Fibroblast of skin of scalp (primary cell): ENCODE results near the gene ELOVL1.

Source experiments
- DNase-seq: peaks from one replicate; pipeline ENCODE4 v3.0.0-alpha.2; 2013

The ELOVL1 gene

GRCh38 chr1:43354471-43354870 is 13.3 kb downstream of the ELOVL1 start:
- no peak for DNase-seq

GRCh38 chr1:43352881-43353280 is 14.9 kb downstream of the ELOVL1 start:
- DNase-seq, result no peak

GRCh38 chr1:43352351-43352705 is 15.5 kb downstream of the ELOVL1 start:
- no peak for DNase-seq

GRCh38 chr1:43351421-43352350 is 16.1 kb downstream of the ELOVL1 start:
- DNase-seq, result no peak

- no peak for DNase-seq
Measured at GRCh38 chr1:43350976-43351375, 16.8 kb downstream of the ELOVL1 start.

- peak; percentile 83 for DNase-seq
Measured at GRCh38 chr1:43349594-43350306, 18.1 kb downstream of the ELOVL1 start.

- DNase-seq, result peak; percentile 48
Measured at GRCh38 chr1:43348809-43349593, 18.8 kb downstream of the ELOVL1 start.

GRCh38 chr1:43348343-43348808 is 19.4 kb downstream of the ELOVL1 start:
- no peak for DNase-seq

- DNase-seq, result no peak
Measured at GRCh38 chr1:43346636-43347035, 21.2 kb downstream of the ELOVL1 start.

- DNase-seq, result no peak
Measured at GRCh38 chr1:43345120-43345519, 22.7 kb downstream of the ELOVL1 start.

- no peak for DNase-seq
Measured at GRCh38 chr1:43344267-43344850, 23.5 kb downstream of the ELOVL1 start.

- no peak for DNase-seq
Measured at GRCh38 chr1:43340559-43340958, 27.3 kb downstream of the ELOVL1 start.

GRCh38 chr1:43339584-43340232 is 28.1 kb downstream of the ELOVL1 start:
- DNase-seq, result no peak

- no peak for DNase-seq
Measured at GRCh38 chr1:43338001-43338400, 29.8 kb downstream of the ELOVL1 start.

- DNase-seq, result no peak
Measured at GRCh38 chr1:43337588-43337987, 30.2 kb downstream of the ELOVL1 start, which contains the start of gene MPL. MPL (plus strand) TSS chr1:43337818; CDS start chr1:43337849, 31 bp downstream.

GRCh38 chr1:43334453-43335205 is 33.2 kb downstream of the ELOVL1 start:
- DNase-seq, result no peak

GRCh38 chr1:43331688-43332087 is 36.1 kb downstream of the ELOVL1 start:
- DNase-seq, result no peak

- peak; percentile 89 for DNase-seq
Measured at GRCh38 chr1:43329995-43330751, 37.6 kb downstream of the ELOVL1 start.

- peak; percentile 58 for DNase-seq
Measured at GRCh38 chr1:43327549-43328292, 40.1 kb downstream of the ELOVL1 start.

- DNase-seq, result no peak
Measured at GRCh38 chr1:43325381-43325780, 42.4 kb downstream of the ELOVL1 start.
